ENCODE data around the gene TECPR2.

- TF ChIP-seq CTCF (IDR thresholded peaks at IDR 0.05; ENCODE audit: low read depth, low read length, poor library complexity, severe bottlenecking) (no peak), EZH2phosphoT487 (IDR thresholded peaks at IDR 0.05; ENCODE audit: borderline replicate concordance, low read length) (no peak)
Observed at GRCh38 chr14:102360388-102360787, 2.4 kb upstream of the TECPR2 start.

All from DOHH2 (cell line).